GM23248 (cell line): ENCODE results near the gene CARD11.

Source experiments
- EZH2 ChIP-seq: fragments of 200-600 bp; sonication (generic); IDR thresholded peaks from 2 replicates; pipeline ENCODE4 v1.6.1; 2018; ENCODE audit warnings: antibody characterized with exemption, mild to moderate bottlenecking; ENCODE audit not compliant: insufficient read depth, poor library complexity, severe bottlenecking
- EZH2phosphoT487 ChIP-seq: fragments of 200-600 bp; sonication (generic); IDR thresholded peaks from 2 replicates; pipeline ENCODE4 v1.6.1; 2018; ENCODE audit warnings: antibody characterized with exemption, moderate library complexity, mild to moderate bottlenecking, low read depth; ENCODE audit not compliant: insufficient read depth

DNA sequence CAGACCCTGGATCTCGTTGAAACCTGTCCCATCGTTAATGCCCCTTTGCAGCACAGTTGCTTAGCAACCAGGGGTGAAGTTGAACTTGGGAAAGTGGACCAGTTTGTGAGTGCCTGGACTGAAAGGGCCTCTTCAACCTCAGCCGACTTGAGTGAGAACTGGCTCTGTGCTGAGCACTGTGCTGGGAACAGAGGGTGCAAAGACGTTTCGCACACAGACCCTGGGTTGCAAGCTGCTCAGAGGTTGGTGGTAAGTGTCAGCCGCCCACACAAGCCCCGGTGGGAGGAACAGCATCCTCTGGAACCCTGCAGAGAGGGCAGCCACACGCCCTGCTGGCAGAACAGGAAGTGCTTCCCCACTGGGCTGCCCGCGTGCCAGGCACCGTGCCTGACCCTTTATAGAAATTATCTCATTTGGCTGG, 89.2 kb downstream of the CARD11 start:
- TF ChIP-seq EZH2phosphoT487 = no peak
- no peak for TF ChIP-seq EZH2
